CD4-positive, alpha-beta T cell (primary cell): ENCODE results near the gene KIF2A. TPM values are rescaled to one million over a fixed set of nuclear protein-coding genes. Genes with fewer than 3 reads are reported as not detected.
"Not testable (repeated sequence)": the region's sequence is repeated elsewhere in the genome, so short reads cannot be mapped to it uniquely, and the experiment has no call there.

Experiments used
- ATAC-seq: fragments of 200-7000 bp; cut with Tn5 transposase; one replicate; pipeline ENCODE4 v1.10.0; 2022; ENCODE audit warnings: mild to moderate bottlenecking; ENCODE audit not compliant: poor library complexity
- CTCF ChIA-PET: fragments of 350-600 bp; sonication (Branson Sonifier 250); formaldehyde crosslinking; loops from one replicate; lab custom pipeline; 2021; ENCODE audit warnings: antibody characterized with exemption, inconsistent platforms; lab: Charles Lee
- POLR2A ChIA-PET: fragments of 350-600 bp; sonication (Branson Sonifier 250); formaldehyde crosslinking; loops from one replicate; lab custom pipeline; 2021; ENCODE audit warnings: antibody characterized with exemption, inconsistent platforms; lab: Charles Lee
- DNase-seq, 14 experiments: peaks; one replicate each; pipeline ENCODE4 v3.0.0-alpha.2; 2013 to 2020; ENCODE audit warnings: mixed read lengths in 2 of 14
- H3K27ac ChIP-seq, 2 donors: one replicate each; pipeline versions ENCODE4 v1.5.1 to v1.7.0; 2013; ENCODE audit warnings: low read length in 2 of 2, low read depth in 1 of 2, mild to moderate bottlenecking in 1 of 2
- H3K27me3 ChIP-seq, 2 experiments: 1 replicate in 1 of 2; 2 replicates in 1 of 2; pipeline versions ENCODE4 v1.6.1 to v1.7.0; 2013; ENCODE audit warnings: low read length in 2 of 2, control low read depth in 1 of 2, mild to moderate bottlenecking in 1 of 2, moderate library complexity in 1 of 2; ENCODE audit not compliant: insufficient read depth in 2 of 2, control insufficient read depth in 1 of 2
- H3K36me3 ChIP-seq: one replicate; pipeline ENCODE4 v1.6.1; 2013; ENCODE audit warnings: low read length, control low read depth; ENCODE audit not compliant: insufficient read depth
- H3K4me1 ChIP-seq: one replicate; pipeline ENCODE4 v1.6.1; 2013; ENCODE audit warnings: low read length, control low read depth; ENCODE audit not compliant: insufficient read depth
- H3K4me3 ChIP-seq: one replicate; pipeline ENCODE4 v1.5.1; 2013; ENCODE audit warnings: mild to moderate bottlenecking, low read length, moderate library complexity
- H3K9me3 ChIP-seq, 2 experiments: 1 replicate in 1 of 2; 2 replicates in 1 of 2; pipeline versions ENCODE4 v1.6.1 to v1.7.0; 2013; ENCODE audit warnings: low read length in 2 of 2, mild to moderate bottlenecking in 2 of 2, control low read depth in 1 of 2, moderate library complexity in 1 of 2; ENCODE audit not compliant: control insufficient read depth in 1 of 2, insufficient read depth in 1 of 2
- H3K27ac Mint-ChIP-seq: one replicate; pipeline ENCODE4 v1.8.0; 2020; ENCODE audit warnings: mixed read lengths
- H3K27me3 Mint-ChIP-seq: one replicate; pipeline ENCODE4 v1.8.0; 2021; ENCODE audit warnings: mixed read lengths
- H3K36me3 Mint-ChIP-seq: one replicate; pipeline ENCODE4 v1.8.0; 2021; ENCODE audit warnings: low read depth, mixed read lengths
- H3K4me1 Mint-ChIP-seq: one replicate; pipeline ENCODE4 v1.8.0; 2021; ENCODE audit warnings: low read depth, mixed read lengths
- H3K4me3 Mint-ChIP-seq: one replicate; pipeline ENCODE4 v1.8.0; 2020; ENCODE audit warnings: mild to moderate bottlenecking, mixed read lengths
- H3K9me3 Mint-ChIP-seq: one replicate; pipeline ENCODE4 v1.8.0; 2020; ENCODE audit warnings: mixed read lengths
- CTCF ChIP-seq: fragments of 200-600 bp; IDR thresholded peaks from one replicate; pipeline ENCODE4 v1.8.0; 2022; ENCODE audit warnings: antibody characterized with exemption, mild to moderate bottlenecking
- intact Hi-C, 2 experiments: fragments of 100-400 bp; cut with DNase I in 1 of 2; cut with micrococcal nuclease in 1 of 2; formaldehyde crosslinking; loops; one replicate each; pipeline versions ENCODE4 v1.15.1 to v1.9.0; 2023 to 2025; cut with DNase I, micrococcal nuclease
- total RNA-seq, 174 experiments: library from RNA in 2 of 174; stranded (reverse) in 2 of 174; gene quantifications; one replicate each; pipeline ENCODE4 v1.2.3 and lab custom pipeline; 2021 to 2026

KIF2A gene
- total RNA-seq, 2 experiments from 2014 or later = 78.4 to 81.8 TPM

- Histone ChIP-seq H3K27me3 (no peaks in the 10 kb centered on the region), H3K4me3 (no peak overlapping the region), H3K27ac (no peak overlapping the region), H3K36me3 (no peaks in the 10 kb centered on the region), H3K4me1 (peaks cover 37% of the 10 kb centered on the region), H3K9me3 (peaks cover 0 to 4% of the 10 kb centered on the region in 2 experiments)
- Mint-ChIP-seq H3K4me1 (peaks cover 80% of the 10 kb centered on the region), H3K27ac (no peak overlapping the region), H3K4me3 (no peak overlapping the region), H3K27me3 (no peaks in the 10 kb centered on the region), H3K9me3 (no peaks in the 10 kb centered on the region), H3K36me3 (no peaks in the 10 kb centered on the region)
- TF ChIP-seq CTCF = no peak
- ATAC-seq (no peak), DNase-seq (no peak)
- ChIA-PET CTCF (interaction anchor here (1.1 kb wide), 1 partner anchor 18 kb away, joined by 3 read pairs; the partner anchor contains the start of gene KIF2A), POLR2A (interaction anchor here (0.9 to 2.2 kb wide), 3 partner anchors 10 to 116 kb away, joined by 4 to 12 read pairs (median 12); partner anchors contain the start of genes DIMT1 and KIF2A)
- intact Hi-C loops = loop anchor here in 1 of 2 experiments (10.0 kb wide), 1 partner anchor 53 kb away; no protein-coding TSS in a partner anchor
These were observed 17.9 kb upstream of the KIF2A start for GRCh38 chr5:62288118-62288517.

- Mint-ChIP-seq H3K4me1 (peaks cover 88% of the 10 kb centered on the region), H3K9me3 (no peaks in the 10 kb centered on the region), H3K27me3 (no peaks in the 10 kb centered on the region), H3K36me3 (no peaks in the 10 kb centered on the region), H3K27ac (no peak overlapping the region), H3K4me3 (no peak overlapping the region)
- Histone ChIP-seq H3K4me3 (no peak overlapping the region), H3K9me3 (peaks cover 0 to 4% of the 10 kb centered on the region in 2 experiments), H3K27ac (no peak overlapping the region), H3K27me3 (no peaks in the 10 kb centered on the region), H3K36me3 (no peaks in the 10 kb centered on the region), H3K4me1 (peaks cover 37% of the 10 kb centered on the region)
- DNase-seq (no peak), ATAC-seq (no peak)
- TF ChIP-seq CTCF = no peak
- POLR2A ChIA-PET = interaction anchor here (0.7 kb wide), 1 partner anchor 196 kb away, joined by 3 read pairs; no protein-coding TSS in a partner anchor
- intact Hi-C loops = loop anchor here in 1 of 2 experiments (10.0 kb wide), 1 partner anchor 55 kb away; no protein-coding TSS in a partner anchor
- CTCF ChIA-PET = no interaction called here
These were observed 16.2 kb upstream of the KIF2A start for GRCh38 chr5:62289813-62290212.

GRCh38 chr5:62291829-62292228 is 14.2 kb upstream of the KIF2A start:
- peak; percentile 37 to 88 (median 72) for DNase-seq
- peak overlapping the region; percentile 73 for H3K4me3 Mint-ChIP-seq
- H3K36me3 Mint-ChIP-seq, H3K4me3 ChIP-seq, ATAC-seq, H3K27me3 Mint-ChIP-seq, H3K27me3 ChIP-seq, H3K9me3 ChIP-seq, H3K9me3 Mint-ChIP-seq, H3K36me3 ChIP-seq, H3K27ac ChIP-seq: not testable (repeated sequence)
- intact Hi-C loops = loop anchor here in 1 of 2 experiments (1.0 kb wide), 1 partner anchor 62 kb away; no protein-coding TSS in a partner anchor
- peak overlapping the region; percentile 86 for H3K27ac Mint-ChIP-seq
- H3K4me1 Mint-ChIP-seq = peaks cover 81% of the 10 kb centered on the region
- TF ChIP-seq CTCF = peak; percentile 28
- peaks cover 37% of the 10 kb centered on the region for H3K4me1 ChIP-seq
- CTCF ChIA-PET = interaction anchor here (0.8 to 1.4 kb wide), 6 partner anchors 14 to 121 kb away, joined by 3 to 8 read pairs (median 3); partner anchors contain the start of genes IPO11 and KIF2A
- POLR2A ChIA-PET = interaction anchor here (0.6 to 2.2 kb wide), 4 partner anchors 8 to 111 kb away, joined by 3 to 24 read pairs (median 6); partner anchors contain the start of genes DIMT1 and KIF2A
